Measurements from ENCODE around the gene IFI27L2.

IFI27L2 gene

DNA sequence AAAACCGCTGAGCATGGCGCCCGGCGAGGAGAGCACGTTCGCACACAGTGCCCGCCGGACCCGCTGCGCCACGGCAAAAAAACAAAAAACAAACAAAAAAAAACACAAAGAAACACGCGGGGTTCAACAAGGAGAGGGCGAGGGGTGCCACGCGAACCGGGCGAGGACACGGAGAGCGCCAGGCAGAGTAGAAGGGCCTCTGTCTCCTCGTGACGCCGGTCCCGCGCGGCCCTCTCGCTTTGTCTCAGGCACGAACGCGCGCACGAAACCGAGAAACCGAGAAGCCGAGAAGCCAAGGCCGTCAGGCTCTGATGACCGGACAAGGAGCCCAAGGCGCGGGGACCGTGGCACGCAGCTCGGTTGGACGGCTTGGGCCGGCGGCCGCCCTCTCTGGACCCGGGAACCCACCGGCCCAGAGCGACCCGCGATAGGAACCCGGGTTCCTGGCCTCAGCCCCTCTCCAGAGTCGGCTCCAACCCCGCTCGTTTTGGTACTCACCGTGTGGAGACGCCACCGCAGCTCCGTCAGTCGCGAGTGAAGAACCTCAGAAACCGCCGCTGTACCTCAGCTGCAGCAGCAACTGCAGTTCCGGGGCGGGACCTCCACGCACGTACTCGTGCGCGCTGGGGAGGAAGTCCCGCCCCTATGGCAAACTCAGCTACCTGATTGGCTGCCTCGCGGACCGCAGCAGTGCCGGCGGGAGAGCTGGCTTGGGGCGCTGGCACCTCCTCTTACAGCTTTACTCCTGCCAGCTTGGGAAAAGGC, 48.6 kb downstream of the IFI27L2 start, which contains the start of the genes DDX24 and IFI27L1:
Gene DDX24, minus strand, starts transcription at position 582 of the 765 bp plus-strand sequence. CDS start 1,460 bp downstream, outside the sequence.
Gene IFI27L1, plus strand, starts transcription at position 690 of the 765 bp plus-strand sequence. CDS start 15,628 bp downstream, outside the sequence.
- H3K36me3 ChIP-seq, result peaks cover 9% of the 10 kb centered on the region
- peak within 1 kb of the TSS; percentile 77 to 95 for H3K4me3 ChIP-seq (ENCODE audit: low read depth in 1 of 2, low read length in 1 of 2)
- H3K9me3 ChIP-seq, result no peaks in the 10 kb centered on the region
- peaks cover 22 to 26% of the 10 kb centered on the region in 2 experiments for H3K4me1 ChIP-seq (ENCODE audit: control insufficient read depth in 1 of 2, insufficient read depth in 1 of 2, low read depth in 1 of 2, low read length in 1 of 2)
- no peaks in the 10 kb centered on the region for H3K27me3 ChIP-seq
- peak within 1 kb of the TSS; percentile 74 for H3K27ac ChIP-seq
- TF ChIP-seq, protein P1, sequence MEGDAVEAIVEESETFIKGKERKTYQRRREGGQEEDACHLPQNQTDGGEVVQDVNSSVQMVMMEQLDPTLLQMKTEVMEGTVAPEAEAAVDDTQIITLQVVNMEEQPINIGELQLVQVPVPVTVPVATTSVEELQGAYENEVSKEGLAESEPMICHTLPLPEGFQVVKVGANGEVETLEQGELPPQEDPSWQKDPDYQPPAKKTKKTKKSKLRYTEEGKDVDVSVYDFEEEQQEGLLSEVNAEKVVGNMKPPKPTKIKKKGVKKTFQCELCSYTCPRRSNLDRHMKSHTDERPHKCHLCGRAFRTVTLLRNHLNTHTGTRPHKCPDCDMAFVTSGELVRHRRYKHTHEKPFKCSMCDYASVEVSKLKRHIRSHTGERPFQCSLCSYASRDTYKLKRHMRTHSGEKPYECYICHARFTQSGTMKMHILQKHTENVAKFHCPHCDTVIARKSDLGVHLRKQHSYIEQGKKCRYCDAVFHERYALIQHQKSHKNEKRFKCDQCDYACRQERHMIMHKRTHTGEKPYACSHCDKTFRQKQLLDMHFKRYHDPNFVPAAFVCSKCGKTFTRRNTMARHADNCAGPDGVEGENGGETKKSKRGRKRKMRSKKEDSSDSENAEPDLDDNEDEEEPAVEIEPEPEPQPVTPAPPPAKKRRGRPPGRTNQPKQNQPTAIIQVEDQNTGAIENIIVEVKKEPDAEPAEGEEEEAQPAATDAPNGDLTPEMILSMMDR (IDR thresholded peaks at IDR 0.05), result no peak

DNA sequence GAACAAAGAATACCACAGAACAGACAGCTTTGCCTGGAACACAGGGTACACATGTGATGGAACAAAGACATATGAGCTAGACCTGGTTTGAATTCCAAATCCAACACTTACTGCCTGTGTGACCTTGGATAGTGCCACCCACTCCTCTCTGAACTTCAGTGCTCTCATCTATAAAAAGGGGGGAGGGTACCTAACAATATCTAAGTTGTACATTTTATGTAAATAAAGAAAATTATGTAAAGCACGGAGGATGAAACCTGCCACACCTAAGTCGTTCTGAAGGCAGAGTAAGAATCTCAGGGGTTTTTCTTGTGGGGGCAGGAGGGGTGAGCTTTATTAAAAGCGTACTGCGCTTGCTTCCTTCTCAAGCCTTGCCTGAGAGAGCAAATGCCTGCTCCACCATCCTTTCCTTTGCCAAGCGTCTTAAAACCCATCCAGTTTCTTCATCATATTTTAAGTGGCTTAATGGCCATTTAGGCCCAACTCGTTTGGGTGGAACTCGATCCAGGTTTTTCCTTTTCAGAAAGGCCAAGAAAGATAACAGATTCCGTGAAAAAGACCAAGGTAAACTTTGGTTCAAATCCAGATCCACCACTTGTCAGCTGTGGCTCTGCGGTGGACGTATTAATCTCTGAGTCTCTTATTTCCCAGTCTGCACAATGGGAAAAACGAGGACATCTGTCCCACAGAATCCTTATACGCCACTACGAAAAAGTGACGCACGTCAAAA, 49.3 kb downstream of the IFI27L2 start:
- peak overlapping the region; percentile 77 to 95 for H3K4me3 ChIP-seq (ENCODE audit: low read depth in 1 of 2, low read length in 1 of 2)
- peaks cover 22 to 26% of the 10 kb centered on the region in 2 experiments for H3K4me1 ChIP-seq (ENCODE audit: control insufficient read depth in 1 of 2, insufficient read depth in 1 of 2, low read depth in 1 of 2, low read length in 1 of 2)
- no peaks in the 10 kb centered on the region for H3K9me3 ChIP-seq
- peaks cover 9% of the 10 kb centered on the region for H3K36me3 ChIP-seq
- peak overlapping the region; percentile 74 for H3K27ac ChIP-seq
- H3K27me3 ChIP-seq, result no peaks in the 10 kb centered on the region
- TF ChIP-seq, protein P1 (IDR thresholded peaks at IDR 0.05), result no peak

DNA sequence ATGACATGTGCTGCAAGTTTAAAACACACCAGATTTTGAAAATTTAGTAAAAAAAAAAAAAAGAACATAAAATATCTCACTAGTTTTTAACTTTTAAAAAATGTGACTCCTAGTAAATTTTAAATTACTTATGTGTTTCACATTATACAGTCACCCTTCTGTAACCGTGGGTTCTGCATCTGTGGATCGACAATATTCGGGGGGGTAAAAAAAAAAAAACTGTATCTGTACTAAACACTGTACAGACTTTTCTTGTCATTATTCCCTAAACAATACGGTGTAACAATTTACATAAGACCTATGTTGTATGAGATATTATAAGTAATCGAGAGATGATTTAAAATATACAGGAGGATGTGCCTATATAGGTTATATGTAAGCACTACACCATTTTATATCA, 51.6 kb downstream of the IFI27L2 start:
- Histone ChIP-seq H3K4me1 (ENCODE audit: control insufficient read depth in 1 of 2, insufficient read depth in 1 of 2, low read depth in 1 of 2, low read length in 1 of 2) (peaks cover 22 to 26% of the 10 kb centered on the region in 2 experiments), H3K4me3 (ENCODE audit: low read depth in 1 of 2, low read length in 1 of 2) (no peak overlapping the region), H3K27ac (no peak overlapping the region), H3K36me3 (peaks cover 9% of the 10 kb centered on the region), H3K27me3 (no peaks in the 10 kb centered on the region), H3K9me3 (no peaks in the 10 kb centered on the region)
- TF ChIP-seq, protein P1 (IDR thresholded peaks at IDR 0.05), result no peak
